SH-SY5Y (cell line): ENCODE measurements around the gene SUMF1.

Experiments
- GATA2 ChIP-seq: IDR thresholded peaks from 2 replicates; pipeline ENCODE4 v1.6.1; 2011; ENCODE audit warnings: mild to moderate bottlenecking, low read depth, low read length
- GATA3 ChIP-seq: IDR thresholded peaks from 2 replicates; pipeline ENCODE4 v1.6.1; 2011; ENCODE audit warnings: low read depth, mild to moderate bottlenecking, low read length, moderate library complexity

DNA sequence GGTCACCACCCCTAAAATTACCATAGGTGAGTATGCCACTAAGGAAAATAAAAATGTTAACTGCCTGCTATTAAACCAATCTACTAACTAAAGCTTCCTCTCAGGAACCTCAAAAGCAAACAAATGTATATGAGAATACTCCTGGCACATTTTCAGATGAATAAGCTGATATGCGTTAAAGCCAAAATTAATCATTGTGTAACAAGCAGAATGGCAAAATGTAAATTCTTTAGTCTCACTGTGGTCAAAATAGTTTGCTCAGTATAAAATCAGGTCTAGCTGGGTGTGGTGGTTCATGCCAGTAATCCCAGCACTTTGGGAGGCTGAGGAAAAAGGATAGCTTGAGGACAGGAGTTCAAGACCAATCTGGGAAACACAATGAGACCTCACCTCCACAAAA is 53.6 kb downstream of the SUMF1 start:
- no peak for TF ChIP-seq GATA2
- no peak for TF ChIP-seq GATA3
